GM19468 (cell line): ENCODE measurements around the gene SPINK8.
A peak's percentile ranks its signal among the peaks of the same experiment; 100 is the strongest.
"Not testable (repeated sequence)": the region's sequence is repeated elsewhere in the genome, so short reads cannot be mapped to it uniquely, and the experiment has no call there.

Source experiments
- ATAC-seq: cut with Tn5 transposase; IDR thresholded peaks from one replicate; pipeline ENCODE4 v1.9.1; 2021; ENCODE audit warnings: mild to moderate bottlenecking, moderate library complexity, moderate number of reproducible peaks; ENCODE audit not compliant: unreplicated experiment; ENCODE audit errors: extremely low read depth

The SPINK8 gene

DNA sequence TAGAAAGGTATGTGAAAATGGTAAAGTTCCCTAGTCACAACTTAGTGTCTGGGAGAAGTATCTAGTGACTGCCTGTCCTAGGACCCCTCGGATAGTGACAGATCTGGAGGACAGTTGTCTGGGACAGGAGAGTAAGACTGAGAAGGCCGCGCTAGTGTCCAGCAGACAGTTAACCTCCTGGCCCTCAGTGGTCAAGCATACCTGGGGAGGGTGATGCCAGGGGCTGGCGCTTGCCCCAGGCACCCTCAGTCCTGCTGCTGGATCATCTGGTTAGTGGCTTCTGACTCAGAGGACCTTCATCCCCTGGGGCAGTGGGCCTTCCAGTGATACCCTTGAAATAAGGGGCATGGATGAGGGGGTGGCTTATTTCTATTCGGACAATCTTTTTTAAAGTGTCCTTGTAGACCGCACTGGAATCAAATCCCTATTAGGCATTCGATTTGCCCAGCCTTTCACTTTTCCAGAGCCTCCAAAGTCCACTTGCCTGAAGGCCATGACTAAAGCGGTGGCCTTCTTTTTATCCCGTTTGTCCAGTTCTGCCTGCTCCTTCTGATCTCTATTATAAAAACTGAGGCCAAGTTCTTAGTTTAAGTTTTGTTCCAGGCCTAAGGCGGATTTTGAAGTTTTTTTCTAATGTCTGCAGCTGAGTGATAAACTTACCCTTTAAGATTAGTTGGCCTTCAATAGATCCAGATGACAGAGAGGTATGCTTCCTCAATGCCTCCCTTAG lies 1.6 kb downstream of the SPINK8 start:
- ATAC-seq = not testable (repeated sequence)

DNA sequence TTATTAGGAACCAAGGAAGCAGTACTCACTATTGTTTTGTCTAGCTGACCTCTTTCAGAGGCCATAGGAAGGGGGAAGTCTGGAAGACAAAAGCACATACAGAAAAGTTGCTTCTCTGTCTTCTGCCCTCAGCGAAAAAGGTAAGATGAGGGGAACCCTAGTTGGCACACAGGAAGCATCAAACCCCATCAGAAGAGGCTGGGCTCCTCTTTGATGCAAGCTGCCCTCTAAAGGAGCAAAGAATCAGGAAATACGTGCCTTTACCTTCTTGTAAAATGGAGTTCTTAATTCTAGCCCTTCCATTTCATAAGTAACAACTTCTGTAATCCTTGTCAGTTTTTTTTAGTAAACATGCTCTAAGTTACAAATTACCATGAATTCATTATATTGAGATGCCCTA lies 12.5 kb downstream of the SPINK8 start:
- ATAC-seq = no peak

DNA sequence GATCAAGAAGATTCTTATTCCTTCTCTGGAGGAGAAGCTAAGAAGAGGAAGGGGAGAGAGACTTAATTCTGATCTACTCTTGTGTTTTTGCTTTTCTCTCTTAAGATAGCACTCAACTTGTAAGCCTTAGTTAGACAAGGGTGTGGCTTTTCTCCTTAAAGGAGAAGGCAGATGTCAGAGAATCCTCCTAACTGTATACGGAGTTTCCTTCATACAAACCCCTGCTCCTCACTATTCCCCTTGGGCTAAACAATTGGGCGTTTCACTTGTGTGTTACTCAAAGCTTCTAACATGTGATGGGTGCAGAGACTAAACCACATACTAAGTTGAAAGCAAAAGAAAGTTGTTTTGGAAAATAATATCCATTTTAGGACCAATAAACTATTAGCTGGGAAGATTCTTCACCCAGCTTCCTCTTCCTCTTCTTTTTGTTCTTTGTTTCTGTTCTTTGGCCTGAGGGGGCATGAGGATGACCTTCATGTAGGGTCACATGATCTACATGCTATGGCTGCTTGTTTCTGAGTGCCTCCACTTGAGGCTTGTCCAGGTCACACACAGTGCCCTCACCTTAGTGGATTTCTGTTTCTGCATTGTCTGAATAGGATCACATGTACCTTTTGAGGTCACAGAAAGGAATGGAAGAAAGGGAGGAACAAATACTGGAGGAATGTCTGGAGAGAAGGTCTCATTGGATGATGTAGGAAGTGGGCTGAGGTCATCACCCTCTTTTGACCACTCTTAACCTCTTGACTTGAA lies 14.6 kb downstream of the SPINK8 start:
- no peak for ATAC-seq

DNA sequence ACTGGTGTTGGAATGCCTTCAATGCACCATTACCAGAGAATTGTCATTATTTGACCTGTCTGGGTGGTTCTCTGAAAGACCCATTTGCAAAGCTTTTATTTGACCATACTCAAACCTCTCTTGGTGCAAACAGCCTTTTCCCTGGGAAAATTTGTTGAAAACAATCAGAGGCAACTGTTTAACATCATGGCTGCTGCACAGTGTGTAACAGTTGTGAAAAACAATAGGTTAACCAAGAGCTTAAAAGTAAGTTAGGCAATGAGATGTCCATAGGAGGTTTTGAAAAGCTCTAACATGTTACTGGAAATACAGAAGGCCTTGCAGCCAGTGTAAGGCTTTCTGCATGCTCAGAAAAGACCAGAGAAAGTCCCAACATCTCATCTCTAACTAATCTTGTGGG lies 18.9 kb downstream of the SPINK8 start:
- no peak for ATAC-seq

- no peak for ATAC-seq
These were observed 26.5 kb downstream of the SPINK8 start for GRCh38 chr3:48306860-48307530.

DNA sequence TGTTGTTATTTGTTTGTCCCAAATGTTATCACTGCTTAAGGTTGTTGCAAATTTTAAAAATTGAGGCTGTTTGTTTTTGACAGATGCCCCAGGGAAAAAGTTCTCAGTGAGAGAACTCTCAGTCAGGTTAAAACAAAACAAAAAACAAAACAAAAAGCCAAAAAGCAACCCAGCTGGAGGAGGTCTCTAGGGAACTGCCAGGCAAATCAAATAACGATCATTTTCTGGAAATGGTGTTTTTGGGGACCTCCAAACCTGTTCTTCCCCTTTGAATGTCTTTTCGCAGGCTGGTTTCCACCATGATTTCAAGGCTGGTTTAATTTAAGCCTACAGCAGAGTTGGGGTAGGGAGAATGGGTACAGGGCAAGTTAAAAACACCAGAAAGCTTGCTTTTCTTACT lies 27.2 kb downstream of the SPINK8 start:
- ATAC-seq = no peak

DNA sequence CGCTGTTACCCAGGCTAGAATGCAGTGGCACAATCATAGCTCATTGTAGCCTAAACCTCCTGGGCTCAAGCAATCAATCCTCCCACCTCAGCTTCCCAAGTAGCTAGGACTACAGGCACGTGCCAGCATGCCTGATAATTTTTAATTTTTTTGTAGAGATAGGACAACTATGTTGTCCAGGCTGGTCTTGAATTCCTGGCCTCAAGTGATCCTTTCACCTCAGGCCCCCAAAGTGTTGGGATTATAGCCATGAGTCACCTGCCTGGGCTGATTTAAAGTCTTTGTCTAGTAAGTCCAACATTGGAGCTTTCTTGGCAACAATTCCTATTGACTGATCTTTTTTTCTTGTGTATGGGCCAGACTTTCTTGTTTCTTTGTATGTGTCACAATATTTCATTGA lies 28.1 kb downstream of the SPINK8 start:
- ATAC-seq = no peak

DNA sequence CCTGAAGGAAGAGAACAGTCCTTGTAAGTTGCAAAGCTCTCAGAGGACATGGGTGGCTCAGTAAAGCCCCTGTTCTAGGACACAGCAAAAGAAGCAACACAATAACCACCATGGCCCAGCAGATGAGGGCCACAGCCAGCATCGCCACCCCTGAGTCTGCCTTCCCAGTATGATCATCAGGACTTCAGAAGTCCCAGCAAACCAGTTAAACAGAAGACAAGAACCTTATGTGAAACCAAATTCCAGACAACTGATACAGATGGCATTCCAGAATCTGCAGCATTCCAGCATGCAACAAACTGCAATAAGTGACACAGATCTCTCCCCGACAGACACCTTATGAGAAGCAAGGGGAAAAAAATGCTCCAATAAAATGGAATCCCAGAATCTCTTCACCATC lies 30.4 kb downstream of the SPINK8 start:
- no peak for ATAC-seq

- no peak for ATAC-seq
These were observed 31.7 kb downstream of the SPINK8 start for GRCh38 chr3:48301800-48302166.

DNA sequence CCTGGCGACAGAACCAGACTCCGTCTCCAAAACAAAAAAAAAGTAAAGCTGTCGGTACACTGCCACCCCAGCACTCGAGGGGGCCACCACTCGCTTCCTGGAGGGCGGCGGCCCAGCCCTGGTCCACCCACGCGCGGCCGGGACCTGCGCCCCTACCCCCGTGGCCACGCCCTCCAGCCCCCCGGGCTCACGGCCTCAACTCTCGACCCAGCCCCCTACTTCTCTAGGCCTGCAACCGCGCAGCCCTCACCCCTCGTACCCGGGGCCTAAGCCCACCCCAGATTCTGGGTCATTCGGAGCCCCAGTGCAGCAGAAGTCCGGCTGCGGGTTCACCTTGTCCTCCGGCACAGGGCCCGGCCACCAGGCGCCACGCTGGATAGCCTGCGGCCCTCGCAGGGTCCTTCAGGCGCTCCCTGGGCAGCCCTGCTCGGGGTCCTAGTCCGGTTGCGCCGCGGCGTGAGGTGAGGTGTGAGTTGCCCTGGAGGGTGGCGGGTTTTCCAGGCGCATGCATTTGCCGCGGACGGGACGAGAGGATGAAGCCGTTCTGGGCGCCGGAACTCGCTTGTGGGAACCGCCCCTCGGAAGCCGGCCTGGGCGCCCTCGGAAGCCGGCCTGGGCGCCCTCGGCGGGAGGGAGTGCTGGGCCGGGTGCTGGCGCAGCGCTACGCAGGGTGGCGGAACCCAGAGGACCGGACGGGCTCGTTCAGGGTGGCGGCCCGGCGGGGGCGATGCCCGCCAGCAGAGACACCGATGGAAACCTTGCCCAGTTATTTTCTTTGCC lies 32.3 kb downstream of the SPINK8 start, which contains the start of gene NME6:
Gene NME6, minus strand, starts transcription at position 348 of the 780 bp plus-strand sequence.
- ATAC-seq = no peak

DNA sequence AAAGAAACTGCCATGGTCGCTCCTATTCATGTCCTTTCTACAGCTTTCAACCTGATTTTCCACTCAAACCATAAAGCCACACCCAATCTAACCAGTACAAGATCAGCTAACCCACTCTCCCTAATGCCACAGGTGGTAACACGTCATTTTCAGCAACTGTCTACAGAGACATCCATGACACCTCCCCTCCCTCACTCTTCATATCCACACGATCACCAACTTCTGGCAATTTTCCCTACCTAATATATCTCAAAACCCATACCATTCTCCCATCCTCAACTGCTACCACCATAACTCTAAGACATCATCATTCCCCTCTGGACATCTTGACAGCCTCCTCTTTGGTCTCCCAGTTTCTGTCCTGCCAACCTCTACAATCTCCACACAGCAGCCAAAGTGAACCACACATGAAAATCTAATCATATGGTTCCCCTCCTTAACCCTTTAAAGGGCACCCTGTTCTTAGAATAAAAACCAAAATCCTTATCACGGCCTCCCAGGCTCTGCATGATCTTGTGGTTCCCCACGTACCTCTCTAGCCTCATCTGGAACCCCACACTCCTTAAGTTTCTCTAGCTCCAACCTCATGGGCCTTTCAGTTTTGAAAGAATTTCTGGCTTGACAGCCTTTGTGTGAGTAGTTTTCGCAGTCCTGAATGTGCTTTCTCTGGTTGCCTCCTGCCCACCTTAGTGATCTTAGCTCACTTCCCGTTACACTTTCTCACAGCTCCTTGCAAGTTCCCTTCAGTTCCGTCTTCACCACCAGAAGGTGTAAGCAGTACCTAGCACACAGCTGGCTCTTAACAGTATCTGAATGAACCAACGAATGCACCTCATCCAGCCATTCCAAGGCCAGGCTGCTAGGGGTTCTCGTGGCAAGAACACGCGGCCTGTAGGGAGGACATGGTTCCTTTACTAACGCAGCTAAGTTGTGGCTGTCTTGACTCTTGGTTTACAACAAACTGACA lies 33.4 kb downstream of the SPINK8 start:
- ATAC-seq = peak; percentile 47

- ATAC-seq = no peak
These were observed 36.2 kb downstream of the SPINK8 start for GRCh38 chr3:48297111-48297810.

- ATAC-seq = no peak
These were observed 36.8 kb downstream of the SPINK8 start for GRCh38 chr3:48296699-48297098.

GRCh38 chr3:48294611-48295263 lies 38.7 kb downstream of the SPINK8 start:
- ATAC-seq = no peak

- ATAC-seq = no peak
These were observed 43.8 kb downstream of the SPINK8 start for GRCh38 chr3:48289659-48290058.

DNA sequence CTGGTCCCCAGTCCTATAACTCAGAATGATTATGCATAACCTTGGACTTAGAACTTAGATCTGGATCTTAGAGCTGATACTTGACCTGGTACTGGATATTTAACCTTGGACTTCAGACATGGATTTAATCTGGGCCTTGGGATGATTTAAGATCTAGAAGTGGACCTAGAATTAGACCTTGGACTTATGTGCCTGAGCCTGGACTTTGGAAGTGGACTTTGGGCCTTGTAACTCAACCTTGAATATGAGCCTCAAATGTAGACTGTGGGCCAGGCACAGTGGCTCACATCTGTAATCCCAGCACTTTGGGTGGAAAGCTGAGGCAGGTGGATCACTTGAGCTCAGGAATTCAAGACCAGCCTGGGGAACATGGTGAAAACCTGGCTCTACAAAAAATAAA lies 46.4 kb downstream of the SPINK8 start:
- no peak for ATAC-seq

- ATAC-seq = no peak
These were observed 47.2 kb downstream of the SPINK8 start for GRCh38 chr3:48286308-48286707.

- no peak for ATAC-seq
These were observed 47.8 kb downstream of the SPINK8 start for GRCh38 chr3:48285675-48286074.
